Brain microvascular endothelial cell (primary cell): ENCODE measurements around the gene METTL6.

ENCODE experiments used
- DNase-seq: peaks from one replicate; pipeline ENCODE4 v3.0.0-alpha.2; 2020
- H3K27ac ChIP-seq: fragments of 250-450 bp; sonication (Bioruptor Pico); 2 replicates; pipeline ENCODE4 v1.5.1; 2020; ENCODE audit warnings: mild to moderate bottlenecking, moderate library complexity
- H3K27me3 ChIP-seq: fragments of 250-450 bp; sonication (Bioruptor Pico); replicated peaks from 2 replicates; pipeline ENCODE4 v1.5.1; 2020; ENCODE audit warnings: mild to moderate bottlenecking
- H3K36me3 ChIP-seq: fragments of 250-450 bp; sonication (Bioruptor Pico); replicated peaks from 2 replicates; pipeline ENCODE4 v1.5.1; 2020; ENCODE audit warnings: mild to moderate bottlenecking
- H3K4me3 ChIP-seq: 2 replicates; pipeline ENCODE4 v1.5.1; 2011; ENCODE audit warnings: low read depth, mild to moderate bottlenecking, control low read depth, low read length, moderate library complexity
- in situ Hi-C: cut with HindIII; loops from 2 replicates; pipeline ENCODE4 v1.10.0; 2017; ENCODE audit warnings: low sequenced_read_pairs, low pct_ligation_motif_present
- TF ChIP-seq, protein P1 (sequence below): IDR thresholded peaks from 2 replicates; pipeline ENCODE4 v1.5.1; 2011; ENCODE audit warnings: low read depth, mild to moderate bottlenecking, moderate library complexity, low read length, control low read depth, inconsistent platforms; ENCODE audit errors: missing control alignments

METTL6 gene

DNA sequence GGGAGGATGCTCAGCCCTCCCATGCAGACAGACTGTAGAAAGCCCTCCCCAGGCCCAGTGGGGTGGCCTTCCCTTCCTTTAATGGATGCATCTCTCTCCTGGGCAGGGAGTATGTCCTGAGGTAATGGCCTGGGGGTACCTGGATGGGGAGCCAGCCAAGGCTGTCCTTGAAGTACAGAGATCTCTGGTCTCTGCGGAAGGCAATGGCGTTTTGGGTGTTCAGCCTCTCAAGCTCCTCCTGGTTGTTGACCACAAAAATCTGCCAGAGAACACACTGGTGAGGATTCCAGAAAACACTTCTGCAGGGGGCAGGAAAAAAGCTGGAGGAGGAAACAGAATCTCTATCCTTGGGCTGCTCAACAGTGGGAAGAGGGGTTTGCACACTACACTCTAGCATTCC, 29.0 kb upstream of the METTL6 start:
- DNase-seq, result no peak
- no peak overlapping the region for H3K27ac ChIP-seq
- TF ChIP-seq, protein P1, sequence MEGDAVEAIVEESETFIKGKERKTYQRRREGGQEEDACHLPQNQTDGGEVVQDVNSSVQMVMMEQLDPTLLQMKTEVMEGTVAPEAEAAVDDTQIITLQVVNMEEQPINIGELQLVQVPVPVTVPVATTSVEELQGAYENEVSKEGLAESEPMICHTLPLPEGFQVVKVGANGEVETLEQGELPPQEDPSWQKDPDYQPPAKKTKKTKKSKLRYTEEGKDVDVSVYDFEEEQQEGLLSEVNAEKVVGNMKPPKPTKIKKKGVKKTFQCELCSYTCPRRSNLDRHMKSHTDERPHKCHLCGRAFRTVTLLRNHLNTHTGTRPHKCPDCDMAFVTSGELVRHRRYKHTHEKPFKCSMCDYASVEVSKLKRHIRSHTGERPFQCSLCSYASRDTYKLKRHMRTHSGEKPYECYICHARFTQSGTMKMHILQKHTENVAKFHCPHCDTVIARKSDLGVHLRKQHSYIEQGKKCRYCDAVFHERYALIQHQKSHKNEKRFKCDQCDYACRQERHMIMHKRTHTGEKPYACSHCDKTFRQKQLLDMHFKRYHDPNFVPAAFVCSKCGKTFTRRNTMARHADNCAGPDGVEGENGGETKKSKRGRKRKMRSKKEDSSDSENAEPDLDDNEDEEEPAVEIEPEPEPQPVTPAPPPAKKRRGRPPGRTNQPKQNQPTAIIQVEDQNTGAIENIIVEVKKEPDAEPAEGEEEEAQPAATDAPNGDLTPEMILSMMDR, result no peak
- H3K27me3 ChIP-seq, result no peaks in the 10 kb centered on the region
- no peaks in the 10 kb centered on the region for H3K36me3 ChIP-seq
- in situ Hi-C loops, result no loop called here
- no peak overlapping the region for H3K4me3 ChIP-seq

DNA sequence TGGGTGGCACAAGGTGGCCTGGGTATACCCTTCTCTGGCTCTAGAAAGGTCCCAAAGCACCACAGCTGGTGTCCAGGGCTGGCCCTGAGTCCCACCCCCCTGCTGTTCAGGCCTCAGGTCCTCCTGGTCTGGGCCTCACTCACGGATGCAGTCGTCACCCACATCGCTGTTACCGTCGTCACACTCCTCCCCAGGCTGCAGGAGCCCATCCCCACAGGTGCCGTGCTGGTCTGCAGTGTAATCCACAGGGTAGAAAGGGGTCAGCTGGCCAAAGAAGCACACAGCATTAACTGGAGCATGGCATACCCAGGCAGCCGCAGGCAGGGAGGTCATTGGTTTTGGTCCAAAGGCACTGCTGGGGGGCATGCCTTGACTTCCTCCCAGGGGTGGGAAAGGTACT, 28.4 kb upstream of the METTL6 start:
- Histone ChIP-seq H3K36me3 (no peaks in the 10 kb centered on the region), H3K4me3 (no peak overlapping the region), H3K27ac (no peak overlapping the region), H3K27me3 (no peaks in the 10 kb centered on the region)
- in situ Hi-C loops, result no loop called here
- DNase-seq, result no peak
- TF ChIP-seq, protein P1, result no peak

DNA sequence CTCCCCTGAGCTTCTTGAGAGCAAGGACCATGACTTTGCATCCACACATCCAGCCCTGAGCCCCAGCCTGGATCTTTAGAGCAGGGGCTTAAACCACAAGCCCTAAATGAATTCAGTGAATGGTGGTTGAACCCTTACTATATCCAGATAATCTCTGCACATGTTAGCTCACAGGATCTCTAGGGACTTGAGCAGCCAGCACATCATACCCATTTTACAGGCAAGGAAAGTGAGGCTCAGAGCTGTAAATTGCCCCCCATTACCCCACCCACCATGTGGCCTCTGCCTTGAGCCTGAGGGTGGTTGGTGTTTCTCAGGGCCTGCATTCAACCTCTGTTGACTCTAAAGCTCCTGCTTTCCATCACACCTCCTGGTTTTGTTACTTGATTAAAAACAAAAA, 27.6 kb upstream of the METTL6 start:
- Histone ChIP-seq H3K36me3 (no peaks in the 10 kb centered on the region), H3K4me3 (no peak overlapping the region), H3K27ac (no peak overlapping the region), H3K27me3 (no peaks in the 10 kb centered on the region)
- in situ Hi-C loops, result no loop called here
- TF ChIP-seq, protein P1, result no peak
- no peak for DNase-seq

DNA sequence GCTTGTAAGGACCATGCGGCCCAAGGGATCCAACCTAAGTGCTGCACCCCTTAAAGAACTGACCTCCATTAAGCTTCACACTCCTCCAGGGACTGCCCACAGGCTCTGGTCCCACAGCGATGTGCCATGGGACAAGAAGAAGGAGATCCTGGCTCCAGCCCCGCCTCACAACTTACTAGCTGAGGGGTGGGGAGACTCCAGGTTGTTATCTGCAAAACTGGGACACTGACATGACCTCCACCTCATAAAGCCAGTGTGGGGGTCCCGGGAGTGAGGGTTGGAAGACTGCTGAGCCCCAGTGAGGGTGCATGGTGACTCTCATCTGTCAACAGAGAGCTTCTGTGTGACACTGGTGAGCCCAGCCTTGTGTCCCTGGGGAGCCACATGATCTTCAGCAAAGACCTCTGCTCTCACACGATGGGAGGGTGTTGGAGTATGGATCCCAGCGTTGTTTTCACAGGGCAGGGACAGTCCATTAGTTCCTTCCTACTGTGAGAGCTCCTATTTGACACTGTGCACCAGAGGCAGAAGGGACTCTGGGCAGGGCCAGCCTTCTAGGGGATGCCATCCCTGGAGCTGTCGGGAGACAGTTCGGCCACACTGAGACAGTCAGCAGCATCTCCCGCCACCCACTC, 26.8 kb upstream of the METTL6 start:
- Histone ChIP-seq H3K27me3 (no peaks in the 10 kb centered on the region), H3K27ac (no peak overlapping the region), H3K4me3 (no peak overlapping the region), H3K36me3 (no peaks in the 10 kb centered on the region)
- DNase-seq, result no peak
- in situ Hi-C loops, result no loop called here
- TF ChIP-seq, protein P1, result no peak

DNA sequence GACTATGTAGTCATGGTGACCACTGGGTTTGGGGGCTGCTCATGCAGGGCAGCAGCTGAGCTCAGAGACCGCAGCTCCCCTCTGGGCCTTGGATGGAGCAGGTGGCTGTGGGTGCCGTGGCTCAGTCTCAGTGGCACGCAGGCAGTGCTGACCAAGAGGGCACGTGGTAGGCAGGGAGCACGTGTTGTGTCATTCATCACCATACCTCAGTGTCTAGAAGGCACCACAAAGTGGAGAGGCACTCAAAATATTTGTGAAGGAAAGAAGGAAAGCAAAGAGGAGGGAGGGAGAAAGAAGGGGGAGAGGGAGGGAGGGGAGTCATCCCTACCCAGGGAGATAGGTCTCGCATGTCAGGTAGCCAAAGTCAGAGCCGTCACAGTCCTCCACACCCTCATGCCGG, 26.2 kb upstream of the METTL6 start:
- in situ Hi-C loops, result no loop called here
- TF ChIP-seq, protein P1, result no peak
- Histone ChIP-seq H3K27ac (no peak overlapping the region), H3K4me3 (no peak overlapping the region), H3K36me3 (no peaks in the 10 kb centered on the region), H3K27me3 (no peaks in the 10 kb centered on the region)
- no peak for DNase-seq

DNA sequence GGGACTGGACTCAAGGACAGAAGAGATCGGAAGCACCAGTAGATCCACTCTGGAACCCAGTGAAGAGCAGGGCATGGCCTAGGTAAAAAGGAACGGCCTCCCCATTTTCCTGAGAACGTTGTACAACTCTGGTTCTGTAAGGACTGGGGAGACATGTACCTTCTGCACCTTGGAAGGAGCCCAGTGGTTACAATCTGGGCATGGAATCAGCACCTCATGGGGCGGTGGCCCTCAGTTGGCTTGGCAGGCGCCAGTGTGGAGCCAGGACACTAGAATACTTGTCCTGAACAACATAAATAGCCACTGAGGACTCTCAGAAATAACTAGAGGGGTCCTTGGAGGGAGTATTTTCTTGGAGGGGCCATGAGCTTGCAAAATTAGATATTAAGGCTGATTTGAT, 25.6 kb upstream of the METTL6 start:
- Histone ChIP-seq H3K27ac (no peak overlapping the region), H3K4me3 (no peak overlapping the region), H3K27me3 (no peaks in the 10 kb centered on the region), H3K36me3 (no peaks in the 10 kb centered on the region)
- TF ChIP-seq, protein P1, result no peak
- DNase-seq, result no peak
- in situ Hi-C loops, result no loop called here
